ENCODE results near the gene SPANXD. TPM values are rescaled to one million over a fixed set of nuclear protein-coding genes. Genes with fewer than 3 reads are reported as not detected.

SPANXD gene
- total RNA-seq, 6 experiments from 2014 or later, result not detected

GRCh38 chrX:141724186-141724585, 25.6 kb upstream of the SPANXD start:
- no peak overlapping the region for H3K4me3 ChIP-seq
- no peak for ATAC-seq
- no peak overlapping the region for H3K27ac ChIP-seq
- no peaks in the 10 kb centered on the region for H3K9me3 ChIP-seq
- no peaks in the 10 kb centered on the region for H3K27me3 ChIP-seq
- no peaks in the 10 kb centered on the region for H3K36me3 ChIP-seq
- WGBS (ENCODE audit: insufficient coverage, low coverage, low lambda C conversion rate, missing lambda C conversion rate), result 44% methylated on average over 3 of the region's 3 CpGs
- TF ChIP-seq POLR2A (IDR thresholded peaks at IDR 0.05), result no peak
- no peak for TF ChIP-seq CTCF (IDR thresholded peaks at IDR 0.05)
- H3K4me1 ChIP-seq, result no peaks in the 10 kb centered on the region
- no peak for DNase-seq
- intact Hi-C loops (cut with DNase I), result no loop called here

- DNase-seq (no peak), ATAC-seq (no peak)
- TF ChIP-seq POLR2A (IDR thresholded peaks at IDR 0.05) (no peak), CTCF (IDR thresholded peaks at IDR 0.05) (no peak)
- intact Hi-C loops (cut with DNase I), result no loop called here
- Histone ChIP-seq H3K27ac (no peak overlapping the region), H3K27me3 (no peaks in the 10 kb centered on the region), H3K4me3 (no peak overlapping the region), H3K4me1 (no peaks in the 10 kb centered on the region), H3K9me3 (no peaks in the 10 kb centered on the region), H3K36me3 (no peaks in the 10 kb centered on the region)
- 22% methylated on average over 3 of the region's 3 CpGs for WGBS (ENCODE audit: insufficient coverage, low coverage, low lambda C conversion rate, missing lambda C conversion rate)
Measured at GRCh38 chrX:141714680-141715079, 16.1 kb upstream of the SPANXD start.

GRCh38 chrX:141701072-141701471, 2.5 kb upstream of the SPANXD start:
- TF ChIP-seq CTCF (IDR thresholded peaks at IDR 0.05) (no peak), POLR2A (IDR thresholded peaks at IDR 0.05) (no peak)
- DNase-seq (no peak), ATAC-seq (no peak)
- H3K27me3 ChIP-seq, result no peaks in the 10 kb centered on the region
- intact Hi-C loops (cut with DNase I), result no loop called here
- no peak overlapping the region for H3K27ac ChIP-seq
- 47% methylated on average over 4 of the region's 4 CpGs for WGBS (ENCODE audit: insufficient coverage, low coverage, low lambda C conversion rate, missing lambda C conversion rate)
- H3K9me3 ChIP-seq, result no peaks in the 10 kb centered on the region
- H3K4me1 ChIP-seq, result no peaks in the 10 kb centered on the region
- no peak overlapping the region for H3K4me3 ChIP-seq
- H3K36me3 ChIP-seq, result no peaks in the 10 kb centered on the region

- Histone ChIP-seq H3K27me3 (no peaks in the 10 kb centered on the region), H3K36me3 (no peaks in the 10 kb centered on the region), H3K4me1 (no peaks in the 10 kb centered on the region), H3K9me3 (no peaks in the 10 kb centered on the region), H3K4me3 (no peak overlapping the region), H3K27ac (no peak overlapping the region)
- TF ChIP-seq POLR2A (IDR thresholded peaks at IDR 0.05), result no peak
- 26% methylated on average over 2 of the region's 2 CpGs for WGBS (ENCODE audit: insufficient coverage, low coverage, low lambda C conversion rate, missing lambda C conversion rate)
- no peak for DNase-seq
- no peak for ATAC-seq
- intact Hi-C loops (cut with DNase I), result no loop called here
Measured at GRCh38 chrX:141673946-141674345, 24.6 kb downstream of the SPANXD start.

GRCh38 chrX:141669689-141670088, 28.9 kb downstream of the SPANXD start:
- no peaks in the 10 kb centered on the region for H3K4me1 ChIP-seq
- H3K27me3 ChIP-seq, result no peaks in the 10 kb centered on the region
- H3K9me3 ChIP-seq, result no peaks in the 10 kb centered on the region
- intact Hi-C loops (cut with DNase I), result no loop called here
- 14% methylated on average over 1 of the region's 1 CpG for WGBS (ENCODE audit: insufficient coverage, low coverage, low lambda C conversion rate, missing lambda C conversion rate)
- ATAC-seq (no peak), DNase-seq (no peak)
- H3K36me3 ChIP-seq, result no peaks in the 10 kb centered on the region
- no peak overlapping the region for H3K4me3 ChIP-seq
- no peak overlapping the region for H3K27ac ChIP-seq
- TF ChIP-seq CTCF (IDR thresholded peaks at IDR 0.05), result no peak
- TF ChIP-seq POLR2A (IDR thresholded peaks at IDR 0.05), result no peak

Measured in right lobe of liver (tissue), 6 donors.